Erythroblast (primary cell): ENCODE results near the gene ABCC4.

ENCODE experiments used
- DNase-seq, 2 experiments: peaks; one replicate each; lab custom pipeline; 2025; lab: John Stamatoyannopoulos, UW
- GATA1 ChIP-seq: IDR thresholded peaks from 2 replicates; pipeline ENCODE4 v1.6.1; 2011; ENCODE audit warnings: low read depth, mild to moderate bottlenecking, control low read depth, low read length, moderate library complexity
- POLR2A ChIP-seq: IDR thresholded peaks from 2 replicates; pipeline ENCODE4 v1.6.1; 2011; ENCODE audit warnings: mild to moderate bottlenecking, low read length

The ABCC4 gene

GRCh38 chr13:94996445-94996844 lies 304.8 kb downstream of the ABCC4 start:
- no peak for TF ChIP-seq GATA1
- TF ChIP-seq POLR2A: no peak
- no peak for DNase-seq

GRCh38 chr13:94994506-94994905 lies 306.7 kb downstream of the ABCC4 start:
- DNase-seq: no peak
- TF ChIP-seq POLR2A (no peak), GATA1 (no peak)

- DNase-seq: no peak
- TF ChIP-seq POLR2A: no peak
- TF ChIP-seq GATA1: no peak
Observed at GRCh38 chr13:94993616-94994015, 307.6 kb downstream of the ABCC4 start.

DNA sequence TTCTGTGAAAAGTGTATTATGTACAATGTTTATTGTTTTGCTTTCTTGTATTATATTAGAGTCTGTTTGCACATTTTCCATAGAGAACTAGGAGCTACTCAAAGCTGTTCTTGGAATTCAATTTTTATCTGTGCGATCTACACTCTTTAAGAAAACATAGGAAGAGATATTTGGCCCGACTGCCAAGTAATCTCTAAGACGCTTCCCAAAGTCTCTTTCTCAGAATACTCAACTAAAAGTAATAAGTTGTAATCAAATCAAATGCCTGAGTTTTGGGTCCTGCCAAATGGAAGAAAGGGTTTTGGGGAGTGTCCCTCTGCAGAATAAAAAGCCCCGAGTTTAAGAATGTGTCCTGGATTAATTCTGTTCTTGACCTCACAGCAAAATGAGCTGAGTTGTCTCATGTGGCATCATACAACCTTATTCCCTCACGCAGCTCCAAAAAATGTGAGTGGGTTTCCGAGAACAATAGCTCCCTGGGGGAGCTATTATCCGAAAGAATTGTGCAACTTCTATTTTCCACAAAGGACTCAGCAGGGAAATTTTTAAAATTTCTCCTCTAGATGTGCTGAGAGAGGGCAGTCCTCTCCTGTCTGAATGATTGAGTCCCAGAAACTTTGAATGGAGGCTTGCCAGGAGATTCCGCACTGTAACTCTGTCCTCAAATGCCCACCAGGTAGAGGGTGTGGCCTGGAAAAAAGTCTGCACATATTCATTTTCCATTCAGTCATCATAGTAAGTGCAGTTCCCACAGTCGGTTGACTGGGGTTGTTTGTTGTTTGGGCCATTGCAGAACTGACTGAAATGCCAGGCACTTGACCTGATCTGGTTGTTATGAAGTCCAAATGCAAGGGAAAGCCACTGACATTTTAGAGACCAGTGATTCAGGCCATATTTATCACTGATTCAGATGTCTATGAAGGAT lies 309.0 kb downstream of the ABCC4 start:
- no peak for DNase-seq
- no peak for TF ChIP-seq GATA1
- no peak for TF ChIP-seq POLR2A

DNA sequence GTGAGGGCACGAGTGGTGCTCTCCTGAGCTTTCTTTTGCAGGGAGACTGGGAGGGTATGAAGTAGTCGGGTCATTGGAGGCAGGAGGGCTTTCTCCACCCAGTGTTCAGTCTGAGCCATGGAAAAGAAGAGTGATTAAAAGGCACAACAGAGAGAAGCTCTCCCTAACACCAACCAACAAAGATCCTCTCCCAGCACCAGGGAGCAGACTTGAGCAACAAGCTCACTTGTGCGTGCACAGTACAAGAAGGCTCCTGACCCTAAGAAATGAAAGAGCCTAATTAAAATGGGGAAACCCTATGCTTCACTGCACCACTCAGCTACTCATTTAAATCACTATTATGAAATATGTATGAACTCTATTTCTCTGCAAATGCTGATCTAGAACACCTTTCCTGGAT lies 312.6 kb downstream of the ABCC4 start:
- no peak for TF ChIP-seq GATA1
- no peak for TF ChIP-seq POLR2A
- no peak for DNase-seq

DNA sequence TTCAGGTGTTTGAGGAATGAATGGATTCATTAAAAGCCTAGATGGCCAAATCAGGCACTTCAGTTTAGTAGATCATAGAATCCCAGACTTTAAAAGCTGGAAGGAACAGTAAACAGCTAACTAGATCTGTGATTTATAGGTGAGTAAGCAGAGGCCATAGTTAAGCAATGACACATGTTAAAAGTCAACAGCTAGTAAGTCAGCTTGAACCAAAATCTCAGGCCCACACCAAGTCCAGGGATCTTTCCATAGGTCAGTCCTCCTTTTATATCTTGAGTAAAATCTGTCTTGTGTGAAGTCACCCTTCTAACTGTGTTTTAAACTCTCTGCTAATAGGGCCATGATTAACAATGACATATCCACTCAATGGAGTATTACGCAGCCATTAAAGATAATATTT lies 313.4 kb downstream of the ABCC4 start:
- no peak for DNase-seq
- no peak for TF ChIP-seq POLR2A
- no peak for TF ChIP-seq GATA1

GRCh38 chr13:94987081-94987480 lies 314.2 kb downstream of the ABCC4 start:
- no peak for DNase-seq
- TF ChIP-seq POLR2A (no peak), GATA1 (no peak)

DNA sequence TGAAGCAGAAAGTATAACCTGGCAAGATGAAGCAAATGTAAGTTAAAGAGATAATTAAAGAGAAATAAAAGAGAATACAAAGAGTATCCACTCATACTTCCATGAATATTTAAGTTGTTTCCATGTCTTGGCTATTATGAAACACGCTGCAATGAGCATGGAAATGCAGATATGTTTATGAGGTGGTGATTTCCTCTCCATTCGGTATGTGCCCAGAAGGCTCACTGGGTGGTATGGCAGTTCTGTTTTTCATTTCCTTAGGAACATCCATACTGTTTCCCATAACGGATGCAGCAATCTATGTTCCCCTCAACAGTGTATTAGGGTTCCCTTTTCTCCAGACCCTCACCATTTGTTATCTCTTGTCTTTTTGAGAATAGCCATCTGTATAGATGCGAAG lies 316.3 kb downstream of the ABCC4 start:
- TF ChIP-seq POLR2A (no peak), GATA1 (no peak)
- no peak for DNase-seq

DNA sequence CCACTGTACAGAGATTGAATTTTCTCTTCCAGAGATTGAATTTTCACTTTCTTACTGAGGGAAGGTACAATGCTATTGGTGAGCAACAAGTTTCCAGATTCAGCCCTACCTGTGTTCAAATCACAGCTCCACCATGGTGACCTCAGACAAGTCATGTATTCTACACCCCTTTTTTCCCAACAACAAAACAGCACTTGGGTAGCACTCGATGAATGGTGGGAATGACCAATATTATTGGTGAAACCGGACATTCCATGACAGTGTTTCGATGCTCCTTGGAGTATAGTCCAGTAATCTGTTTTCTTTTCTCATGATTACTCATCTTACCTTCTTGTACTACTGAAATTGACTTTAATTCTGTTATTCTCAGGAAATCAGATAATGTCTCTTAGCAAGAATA lies 322.7 kb downstream of the ABCC4 start:
- no peak for TF ChIP-seq POLR2A
- TF ChIP-seq GATA1: no peak
- no peak for DNase-seq

DNA sequence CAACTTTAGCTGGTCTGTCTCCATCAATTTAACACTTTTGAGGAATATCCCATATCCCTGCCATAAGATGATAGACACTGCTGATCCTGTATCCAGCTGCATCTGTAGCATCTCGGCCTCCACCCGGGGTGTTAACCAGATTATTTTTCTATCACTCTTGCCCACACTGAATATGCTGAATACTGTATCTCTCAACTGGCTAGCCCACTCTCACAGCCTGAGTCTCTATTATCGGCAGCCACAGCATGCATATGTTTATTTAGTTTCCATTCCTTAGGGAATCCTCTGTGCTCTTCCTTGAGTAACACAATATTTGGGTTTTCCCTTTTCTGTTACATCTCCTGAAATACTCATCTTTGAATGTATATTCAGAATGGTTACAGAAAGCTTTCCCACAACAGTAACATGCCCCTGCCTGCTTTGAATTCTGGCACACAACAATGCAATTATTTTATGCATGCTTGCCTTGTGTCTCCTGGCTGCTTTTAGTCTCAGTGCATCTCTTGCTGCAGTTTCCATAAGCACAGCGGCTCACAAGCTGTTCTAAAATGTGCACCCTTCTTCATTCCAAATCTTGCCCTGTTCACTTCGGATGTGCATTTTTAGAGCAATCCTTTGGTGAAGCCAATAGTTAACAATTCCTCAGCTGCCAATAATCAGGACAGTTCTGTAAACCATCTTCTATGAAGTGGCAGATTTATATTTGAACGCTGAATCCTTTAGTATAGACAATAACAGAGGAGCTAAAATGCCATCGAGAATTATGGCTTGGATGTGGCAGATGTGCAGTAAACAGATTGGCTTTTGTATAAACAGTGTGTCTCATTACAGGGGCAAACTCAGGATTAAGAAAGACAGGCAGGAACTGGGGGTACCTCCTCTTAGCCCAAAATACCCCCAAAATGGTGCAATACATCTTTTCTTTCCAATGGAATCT lies 327.0 kb downstream of the ABCC4 start:
- DNase-seq: no peak
- TF ChIP-seq GATA1 (no peak), POLR2A (no peak)

DNA sequence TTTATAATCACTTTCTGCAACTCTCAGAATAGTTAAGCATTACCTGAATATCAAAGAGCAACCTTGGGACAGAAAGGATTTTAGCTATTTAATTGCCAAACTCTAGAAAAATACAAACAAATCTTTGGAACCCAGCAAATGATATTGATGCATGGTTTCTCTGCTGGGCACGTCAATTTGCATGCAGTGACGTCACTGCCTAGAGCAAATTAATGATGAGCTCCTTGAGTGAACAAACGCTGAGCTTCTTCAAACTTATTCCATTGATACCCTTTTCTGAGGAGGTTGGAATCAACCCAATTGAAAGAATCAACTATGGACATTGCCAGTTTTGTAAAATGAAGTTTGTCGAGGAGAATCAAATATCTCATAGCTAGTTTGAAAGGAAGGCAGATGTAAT lies 329.0 kb downstream of the ABCC4 start:
- TF ChIP-seq POLR2A: no peak
- no peak for TF ChIP-seq GATA1
- no peak for DNase-seq
